ENCODE measurements around the gene CHN1.

CHN1 gene

DNA sequence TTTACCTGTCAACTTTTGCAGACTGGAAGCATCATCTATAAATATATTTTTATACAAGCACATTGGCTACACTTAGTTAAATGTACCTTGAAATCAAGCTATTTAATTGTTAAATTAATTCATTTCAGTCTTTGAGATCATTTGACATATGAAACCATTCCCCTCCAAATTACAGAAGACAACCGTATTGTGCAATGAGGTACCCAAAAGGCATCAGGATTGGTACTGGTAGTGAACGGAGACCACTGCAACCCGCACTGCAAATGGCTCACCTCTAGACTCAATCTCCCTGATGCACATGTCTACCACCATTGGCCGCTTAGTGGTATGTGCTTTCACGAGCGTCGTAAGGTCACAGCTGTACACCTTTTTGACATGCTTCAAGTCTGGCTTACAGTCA is 193.1 kb downstream of the CHN1 start:
- FAIRE-seq: no peak

DNA sequence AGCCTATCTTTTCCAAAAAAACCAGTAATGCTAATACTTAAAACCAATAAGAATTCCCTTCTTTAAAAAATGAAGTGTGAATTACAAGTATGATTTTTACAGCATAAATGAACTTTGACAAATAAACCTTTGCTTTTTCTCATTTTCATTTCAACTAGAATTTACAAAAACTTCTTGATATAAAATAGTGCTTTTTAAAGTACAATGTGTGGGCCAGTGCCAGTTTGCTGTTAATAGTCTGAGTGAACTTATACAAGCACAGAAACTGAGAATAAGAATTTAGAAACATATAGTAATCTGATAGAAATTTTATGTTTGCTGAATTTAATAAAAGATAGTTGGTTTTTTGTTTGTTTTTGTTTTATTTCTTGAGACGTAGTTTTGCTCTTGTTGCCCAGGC is 197.2 kb downstream of the CHN1 start:
- FAIRE-seq: no peak

DNA sequence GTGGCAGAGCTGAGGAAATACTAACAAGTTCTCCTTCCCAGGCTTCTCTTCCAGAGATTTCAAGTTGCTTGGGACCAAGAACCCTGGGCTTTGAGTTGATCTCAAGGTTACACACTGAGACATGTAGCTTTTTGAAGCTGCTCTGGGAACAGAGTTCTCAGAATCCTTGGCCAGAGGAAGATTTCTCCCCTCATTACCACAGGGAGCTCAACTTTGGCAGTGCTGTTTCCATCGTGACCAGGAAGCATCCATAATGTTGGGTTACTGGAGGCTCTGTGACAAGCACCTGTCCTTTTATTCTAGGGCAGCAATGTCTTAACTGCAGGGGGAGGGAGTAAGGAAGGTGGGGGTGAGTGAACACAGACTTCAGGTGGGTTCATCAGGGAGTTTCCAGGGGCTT is 199.4 kb downstream of the CHN1 start:
- no peak for FAIRE-seq

DNA sequence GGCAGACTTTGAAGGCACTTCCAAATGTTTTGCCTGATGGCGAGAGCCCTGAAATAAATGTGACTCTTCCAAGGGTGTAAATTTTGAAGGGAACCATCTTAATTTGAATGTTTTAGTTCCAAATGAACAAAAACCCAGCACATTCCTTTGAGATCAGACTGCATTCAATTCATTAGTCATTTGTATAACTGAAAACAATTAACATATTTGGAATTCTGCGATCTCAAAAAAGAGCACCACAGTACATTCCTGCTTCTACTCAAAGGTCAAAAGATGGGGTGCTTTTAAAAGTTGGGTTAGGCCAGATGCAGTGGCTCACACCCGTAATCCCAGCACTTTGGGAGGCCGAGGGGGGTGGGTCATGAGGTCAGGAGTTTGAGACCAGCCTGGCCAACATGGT is 202.7 kb downstream of the CHN1 start:
- no peak for FAIRE-seq

DNA sequence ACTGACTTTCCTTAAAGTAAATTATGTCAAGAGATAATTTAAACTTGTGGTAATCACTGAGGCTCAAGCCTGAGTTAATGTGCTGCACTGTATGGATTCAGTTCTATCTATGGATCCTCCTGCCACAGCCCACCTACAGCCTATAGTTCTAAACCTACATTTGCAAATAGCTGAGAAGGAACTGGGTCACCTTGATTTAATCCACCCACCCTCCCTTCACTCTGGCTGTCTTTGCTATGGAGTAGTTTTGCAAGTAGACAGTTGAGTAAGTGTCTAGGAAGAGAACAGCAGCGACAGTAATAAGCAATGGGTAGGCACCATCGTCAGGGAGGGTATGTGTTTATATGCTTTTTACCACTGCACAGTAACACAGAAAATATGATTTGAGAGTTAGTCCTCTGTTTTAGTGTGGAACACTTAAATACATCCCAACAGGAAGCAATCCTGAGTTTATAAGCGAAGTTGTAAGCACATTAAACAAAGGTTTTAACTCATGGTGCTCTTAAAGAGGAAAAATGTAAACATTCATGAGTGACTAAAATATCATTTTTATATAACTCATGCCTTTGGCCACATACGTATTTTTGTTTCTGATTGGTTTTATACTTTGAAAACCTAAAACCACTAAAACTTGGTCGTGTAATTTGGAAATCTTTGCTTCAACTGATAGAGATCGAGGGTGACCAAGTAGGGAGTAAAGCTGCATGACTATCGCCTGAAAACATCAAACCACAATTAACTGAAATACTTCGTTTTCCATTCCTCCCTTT is 204.6 kb downstream of the CHN1 start:
- no peak for FAIRE-seq

DNA sequence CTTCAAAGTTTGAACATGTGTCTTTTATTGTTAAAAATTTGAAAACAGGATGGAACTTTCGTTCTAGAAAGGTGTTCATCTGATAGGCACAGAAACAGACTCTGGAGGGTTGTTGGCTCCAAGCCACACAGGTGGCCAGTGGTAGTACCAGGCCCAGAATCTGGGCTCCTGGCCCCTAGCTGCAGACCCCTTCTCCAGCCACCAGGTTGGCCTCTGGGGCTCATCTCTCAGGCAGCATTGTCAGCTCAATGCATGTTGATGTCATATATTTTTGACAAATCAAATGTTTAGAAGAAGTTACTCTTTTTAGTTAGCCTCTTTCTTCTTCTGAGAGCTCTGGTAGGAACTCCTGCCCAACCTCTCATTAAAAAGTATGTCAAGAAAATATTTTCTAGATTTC is 206.4 kb downstream of the CHN1 start:
- FAIRE-seq: no peak

DNA sequence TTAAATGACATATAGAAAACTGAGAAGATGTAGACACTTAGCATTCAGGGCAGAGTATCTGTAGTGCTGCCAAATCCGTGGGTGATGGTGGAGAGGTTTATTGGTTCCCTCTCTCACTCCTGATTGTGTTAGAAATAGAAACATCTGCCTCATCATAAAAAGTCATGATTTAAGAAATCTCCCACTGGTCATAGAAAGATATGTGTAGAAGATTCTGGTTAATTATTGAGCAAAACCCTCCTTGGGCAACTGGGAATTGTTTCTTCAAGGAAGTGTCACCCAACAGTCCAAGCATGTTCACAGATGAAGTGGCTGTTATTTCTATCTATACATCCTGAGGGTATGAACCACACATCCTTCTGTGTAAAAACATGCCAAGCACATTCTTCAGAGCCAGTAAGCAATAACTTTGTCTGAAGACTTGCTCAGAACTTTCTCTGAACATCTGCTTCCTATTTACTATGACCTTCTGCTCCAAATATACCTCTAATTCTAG is 207.4 kb downstream of the CHN1 start:
- FAIRE-seq: no peak

- FAIRE-seq: no peak
Observed at GRCh38 chr2:174796319-174796771, 208.8 kb downstream of the CHN1 start.

- FAIRE-seq: no peak
Observed at GRCh38 chr2:174794851-174795374, 210.3 kb downstream of the CHN1 start.

DNA sequence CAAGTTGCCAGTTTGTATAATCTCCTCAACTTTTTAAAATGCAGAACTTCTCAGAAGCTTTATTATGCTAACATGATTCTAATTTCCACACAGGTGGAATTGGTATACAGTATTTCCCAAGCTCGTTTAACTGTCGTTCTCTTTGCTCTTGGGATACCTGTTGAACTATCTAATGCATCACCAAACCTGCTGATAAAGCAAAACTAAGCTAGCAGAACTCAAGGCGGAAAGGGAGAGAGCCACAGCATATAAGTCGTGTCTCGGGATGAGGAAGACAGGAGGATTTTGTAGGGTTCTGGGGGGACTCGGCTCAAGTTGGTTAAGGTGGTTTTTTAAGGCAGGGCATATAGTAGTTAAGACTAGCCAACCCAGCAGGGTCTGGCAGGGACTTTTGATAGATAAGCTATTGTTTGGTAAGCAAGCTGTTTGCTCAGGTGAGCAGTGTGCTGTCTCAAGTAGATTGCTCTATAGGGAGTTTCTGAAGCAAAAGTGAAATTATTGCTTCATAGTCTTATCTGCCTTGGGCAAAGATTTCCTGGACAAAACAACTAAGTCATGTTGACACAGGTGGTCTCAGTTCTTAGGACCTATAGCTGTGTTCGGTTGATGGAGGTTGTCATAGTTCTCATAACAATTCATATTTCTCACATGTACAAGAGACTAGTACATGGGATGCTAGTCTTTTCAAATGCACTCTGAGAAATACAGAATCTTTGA is 212.7 kb downstream of the CHN1 start:
- no peak for FAIRE-seq

GRCh38 chr2:174791746-174792280 is 213.4 kb downstream of the CHN1 start:
- FAIRE-seq: no peak

DNA sequence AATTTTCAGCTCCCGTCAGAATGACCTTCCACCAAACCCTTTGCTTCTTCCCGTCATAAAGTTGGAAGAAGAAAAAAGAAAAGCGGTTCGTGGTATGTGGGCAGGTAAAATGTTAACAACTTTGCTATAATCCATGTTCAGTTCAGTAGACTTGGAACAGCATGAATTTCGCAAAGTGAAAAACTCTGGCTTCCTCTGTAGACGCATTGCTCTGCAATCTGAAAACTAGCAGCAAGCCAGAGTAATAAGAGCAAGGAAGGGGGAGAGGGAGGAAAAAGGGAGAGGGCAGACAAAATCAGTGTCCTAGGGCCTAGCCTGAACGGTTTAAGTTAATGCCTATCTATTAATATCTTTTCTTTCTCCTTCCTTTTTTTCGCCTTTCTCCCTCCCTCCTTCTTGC is 214.2 kb downstream of the CHN1 start:
- FAIRE-seq: no peak

GRCh38 chr2:174789001-174789400 is 216.2 kb downstream of the CHN1 start:
- no peak for FAIRE-seq

DNA sequence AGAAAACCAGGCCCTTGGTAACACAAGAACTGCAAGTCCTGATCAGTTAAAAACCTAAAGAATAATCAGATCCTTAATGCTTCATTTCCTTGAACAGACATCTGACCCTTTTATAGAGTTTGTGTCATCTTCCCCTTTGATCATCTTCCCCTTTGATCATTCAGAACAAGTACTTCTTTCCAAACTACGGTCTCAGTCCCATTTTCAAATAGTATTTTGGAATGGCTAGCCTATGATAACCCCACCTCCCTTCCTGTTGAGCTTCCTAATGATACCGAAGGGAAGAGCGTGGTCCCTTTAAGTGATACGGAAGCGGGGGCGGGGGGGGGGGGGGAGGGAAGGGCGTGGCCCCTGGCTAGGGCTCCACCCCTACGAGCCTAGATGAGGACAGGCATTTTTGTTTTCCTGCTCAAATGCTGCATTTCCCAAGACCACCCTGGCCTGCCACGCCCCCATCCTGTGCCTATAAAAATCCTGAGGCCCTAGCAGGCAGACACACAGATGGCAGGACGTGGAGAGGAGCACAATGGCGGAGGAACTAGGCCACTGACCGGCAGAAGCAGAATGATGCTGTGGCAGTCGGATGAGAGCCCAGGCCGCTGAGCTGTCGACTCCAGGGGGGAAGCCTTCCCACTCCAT is 216.8 kb downstream of the CHN1 start:
- no peak for FAIRE-seq

DNA sequence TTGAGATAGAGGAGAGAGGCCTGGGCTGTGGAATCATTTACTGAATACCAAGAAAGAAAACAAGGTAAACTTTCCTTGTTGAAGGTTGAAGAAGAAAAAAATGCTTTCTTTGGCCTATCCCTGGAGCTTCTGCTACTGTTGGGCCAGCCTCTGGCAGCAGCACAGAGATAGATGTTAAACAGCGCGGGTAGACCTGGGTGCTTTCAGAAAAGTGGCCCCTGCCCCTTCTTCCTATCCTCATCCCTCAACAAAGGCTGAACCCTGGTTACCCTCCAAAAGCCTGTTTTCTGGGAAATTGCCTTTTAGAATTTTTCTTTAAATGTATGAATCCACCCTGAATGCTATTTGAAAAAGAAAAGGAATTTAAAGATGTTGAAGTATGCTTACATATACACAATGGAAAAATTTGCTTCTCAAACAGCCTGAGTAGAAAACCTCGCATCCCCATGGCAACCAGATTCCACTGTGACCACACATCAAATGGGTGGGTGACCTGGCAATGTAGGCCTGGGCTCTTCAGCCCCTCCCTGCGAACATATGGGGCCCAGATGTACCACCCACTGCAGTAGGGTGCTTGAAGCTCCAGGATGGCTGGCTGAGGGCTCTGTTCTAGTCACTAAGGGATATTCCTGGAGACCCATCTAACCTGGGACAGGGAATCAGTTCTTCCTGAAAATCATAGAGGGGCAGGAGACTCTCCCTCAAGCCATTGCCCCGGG is 217.5 kb downstream of the CHN1 start:
- no peak for FAIRE-seq

- FAIRE-seq: no peak
Observed at GRCh38 chr2:174786066-174786725, 219.0 kb downstream of the CHN1 start.

- no peak for FAIRE-seq
Observed at GRCh38 chr2:174785481-174785880, 219.7 kb downstream of the CHN1 start.

DNA sequence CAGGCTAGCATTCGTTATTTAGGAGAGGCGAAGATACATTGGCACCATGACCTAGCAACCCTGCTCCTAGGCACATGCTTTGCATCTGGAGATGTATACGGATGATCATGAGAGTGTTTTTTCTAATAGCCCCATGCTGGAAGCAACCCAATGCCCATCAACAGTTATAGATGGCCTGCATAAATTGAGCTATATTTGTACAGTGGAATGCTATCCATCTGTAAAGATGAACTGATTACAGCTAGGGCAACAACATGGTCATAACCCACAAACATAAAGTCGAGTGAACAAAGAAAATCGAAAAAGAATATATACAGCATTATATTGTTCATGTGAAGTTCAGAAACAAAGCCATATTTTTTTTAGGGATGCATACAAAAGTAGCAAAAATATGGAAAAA is 220.3 kb downstream of the CHN1 start:
- FAIRE-seq: no peak

DNA sequence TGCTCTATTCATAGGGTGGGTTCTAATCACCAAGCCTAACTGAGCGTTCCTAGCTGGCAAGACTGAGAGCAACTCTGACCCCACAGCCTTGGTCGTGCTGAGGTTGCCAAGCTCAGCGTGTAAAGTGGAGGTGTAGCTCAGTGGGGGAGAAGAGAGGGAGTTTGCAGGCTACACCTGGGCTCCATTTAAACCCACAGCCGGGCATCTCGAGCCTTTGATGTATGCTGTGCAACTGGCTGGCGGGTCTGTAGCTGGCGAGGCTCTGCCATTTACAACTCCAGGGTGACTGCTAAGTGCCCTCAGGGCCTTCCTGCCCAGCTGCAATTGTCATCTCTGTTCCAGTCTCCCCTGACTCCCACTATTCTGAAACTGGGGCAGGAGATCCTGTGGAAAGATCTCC is 220.9 kb downstream of the CHN1 start:
- FAIRE-seq: no peak

- FAIRE-seq: no peak
Observed at GRCh38 chr2:174781996-174782395, 223.2 kb downstream of the CHN1 start.

DNA sequence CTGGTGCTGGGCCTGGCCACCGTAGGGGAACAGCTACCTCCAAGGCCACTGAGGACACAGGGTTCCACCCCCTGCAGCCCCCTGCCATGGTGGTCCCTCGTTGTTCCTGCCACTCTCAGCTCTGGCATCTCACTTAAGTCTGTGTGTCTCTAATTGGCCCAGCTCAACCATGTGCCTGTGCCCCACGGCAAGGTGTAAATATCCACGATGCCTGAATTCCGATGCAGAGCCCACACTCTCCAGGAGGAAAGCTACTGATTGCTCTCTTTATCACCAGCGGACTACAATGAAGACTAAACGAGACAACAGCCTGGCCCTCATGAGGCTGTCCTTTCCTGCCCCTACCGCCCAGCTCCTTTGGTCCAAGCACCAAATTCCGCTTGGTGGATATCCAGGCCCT is 223.9 kb downstream of the CHN1 start:
- FAIRE-seq: no peak

- FAIRE-seq: no peak
Observed at GRCh38 chr2:174780856-174781255, 224.3 kb downstream of the CHN1 start.
